ENCODE data around the gene APLP2. TPM values are rescaled to one million over a fixed set of nuclear protein-coding genes. Genes with fewer than 3 reads are reported as not detected.

Gene APLP2
- total and polyA plus RNA-seq, 9 of the 15 experiments (the other 6 are each of a cell fraction or from before 2014, with no cell fraction given) = 17.4 to 164 (median 118) TPM

DNA sequence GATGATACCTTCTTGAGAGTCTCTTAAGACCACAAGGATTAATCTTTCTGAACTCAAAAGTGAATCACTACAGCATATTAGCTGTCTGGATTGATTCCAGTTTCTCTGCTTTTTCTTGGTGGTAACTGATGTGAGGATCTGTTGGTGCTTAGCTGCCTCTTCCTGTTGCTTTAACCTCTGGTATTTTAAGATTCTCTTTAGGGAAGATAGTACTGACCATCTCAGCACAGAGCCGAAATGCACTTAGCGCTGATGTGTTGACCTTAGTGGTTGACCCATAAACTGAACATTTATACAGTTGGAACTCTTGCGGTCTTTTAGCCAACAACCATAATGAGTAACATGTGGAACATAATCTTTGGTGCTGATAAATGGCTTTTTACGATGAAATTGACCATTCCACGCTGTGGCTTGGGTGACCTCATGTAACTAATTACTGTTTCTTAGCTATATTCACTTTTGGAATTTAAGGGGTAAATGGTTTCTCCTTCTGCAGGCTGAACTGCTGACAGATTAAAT, 33.7 kb downstream of the APLP2 start (continued):
- TF ChIP-seq JUND (IDR thresholded peaks at IDR 0.05; ENCODE audit: borderline replicate concordance, low read depth, low read length) = no peak
- TF ChIP-seq JUND (tag; IDR thresholded peaks at IDR 0.05; ENCODE audit: borderline replicate concordance, low read depth, low read length) = peak; percentile 18; the same call in 1 of the 3 replicates
- TF ChIP-seq PHB2 (IDR thresholded peaks at IDR 0.05; ENCODE audit: low read depth) = no peak
- TF ChIP-seq, protein P1, sequence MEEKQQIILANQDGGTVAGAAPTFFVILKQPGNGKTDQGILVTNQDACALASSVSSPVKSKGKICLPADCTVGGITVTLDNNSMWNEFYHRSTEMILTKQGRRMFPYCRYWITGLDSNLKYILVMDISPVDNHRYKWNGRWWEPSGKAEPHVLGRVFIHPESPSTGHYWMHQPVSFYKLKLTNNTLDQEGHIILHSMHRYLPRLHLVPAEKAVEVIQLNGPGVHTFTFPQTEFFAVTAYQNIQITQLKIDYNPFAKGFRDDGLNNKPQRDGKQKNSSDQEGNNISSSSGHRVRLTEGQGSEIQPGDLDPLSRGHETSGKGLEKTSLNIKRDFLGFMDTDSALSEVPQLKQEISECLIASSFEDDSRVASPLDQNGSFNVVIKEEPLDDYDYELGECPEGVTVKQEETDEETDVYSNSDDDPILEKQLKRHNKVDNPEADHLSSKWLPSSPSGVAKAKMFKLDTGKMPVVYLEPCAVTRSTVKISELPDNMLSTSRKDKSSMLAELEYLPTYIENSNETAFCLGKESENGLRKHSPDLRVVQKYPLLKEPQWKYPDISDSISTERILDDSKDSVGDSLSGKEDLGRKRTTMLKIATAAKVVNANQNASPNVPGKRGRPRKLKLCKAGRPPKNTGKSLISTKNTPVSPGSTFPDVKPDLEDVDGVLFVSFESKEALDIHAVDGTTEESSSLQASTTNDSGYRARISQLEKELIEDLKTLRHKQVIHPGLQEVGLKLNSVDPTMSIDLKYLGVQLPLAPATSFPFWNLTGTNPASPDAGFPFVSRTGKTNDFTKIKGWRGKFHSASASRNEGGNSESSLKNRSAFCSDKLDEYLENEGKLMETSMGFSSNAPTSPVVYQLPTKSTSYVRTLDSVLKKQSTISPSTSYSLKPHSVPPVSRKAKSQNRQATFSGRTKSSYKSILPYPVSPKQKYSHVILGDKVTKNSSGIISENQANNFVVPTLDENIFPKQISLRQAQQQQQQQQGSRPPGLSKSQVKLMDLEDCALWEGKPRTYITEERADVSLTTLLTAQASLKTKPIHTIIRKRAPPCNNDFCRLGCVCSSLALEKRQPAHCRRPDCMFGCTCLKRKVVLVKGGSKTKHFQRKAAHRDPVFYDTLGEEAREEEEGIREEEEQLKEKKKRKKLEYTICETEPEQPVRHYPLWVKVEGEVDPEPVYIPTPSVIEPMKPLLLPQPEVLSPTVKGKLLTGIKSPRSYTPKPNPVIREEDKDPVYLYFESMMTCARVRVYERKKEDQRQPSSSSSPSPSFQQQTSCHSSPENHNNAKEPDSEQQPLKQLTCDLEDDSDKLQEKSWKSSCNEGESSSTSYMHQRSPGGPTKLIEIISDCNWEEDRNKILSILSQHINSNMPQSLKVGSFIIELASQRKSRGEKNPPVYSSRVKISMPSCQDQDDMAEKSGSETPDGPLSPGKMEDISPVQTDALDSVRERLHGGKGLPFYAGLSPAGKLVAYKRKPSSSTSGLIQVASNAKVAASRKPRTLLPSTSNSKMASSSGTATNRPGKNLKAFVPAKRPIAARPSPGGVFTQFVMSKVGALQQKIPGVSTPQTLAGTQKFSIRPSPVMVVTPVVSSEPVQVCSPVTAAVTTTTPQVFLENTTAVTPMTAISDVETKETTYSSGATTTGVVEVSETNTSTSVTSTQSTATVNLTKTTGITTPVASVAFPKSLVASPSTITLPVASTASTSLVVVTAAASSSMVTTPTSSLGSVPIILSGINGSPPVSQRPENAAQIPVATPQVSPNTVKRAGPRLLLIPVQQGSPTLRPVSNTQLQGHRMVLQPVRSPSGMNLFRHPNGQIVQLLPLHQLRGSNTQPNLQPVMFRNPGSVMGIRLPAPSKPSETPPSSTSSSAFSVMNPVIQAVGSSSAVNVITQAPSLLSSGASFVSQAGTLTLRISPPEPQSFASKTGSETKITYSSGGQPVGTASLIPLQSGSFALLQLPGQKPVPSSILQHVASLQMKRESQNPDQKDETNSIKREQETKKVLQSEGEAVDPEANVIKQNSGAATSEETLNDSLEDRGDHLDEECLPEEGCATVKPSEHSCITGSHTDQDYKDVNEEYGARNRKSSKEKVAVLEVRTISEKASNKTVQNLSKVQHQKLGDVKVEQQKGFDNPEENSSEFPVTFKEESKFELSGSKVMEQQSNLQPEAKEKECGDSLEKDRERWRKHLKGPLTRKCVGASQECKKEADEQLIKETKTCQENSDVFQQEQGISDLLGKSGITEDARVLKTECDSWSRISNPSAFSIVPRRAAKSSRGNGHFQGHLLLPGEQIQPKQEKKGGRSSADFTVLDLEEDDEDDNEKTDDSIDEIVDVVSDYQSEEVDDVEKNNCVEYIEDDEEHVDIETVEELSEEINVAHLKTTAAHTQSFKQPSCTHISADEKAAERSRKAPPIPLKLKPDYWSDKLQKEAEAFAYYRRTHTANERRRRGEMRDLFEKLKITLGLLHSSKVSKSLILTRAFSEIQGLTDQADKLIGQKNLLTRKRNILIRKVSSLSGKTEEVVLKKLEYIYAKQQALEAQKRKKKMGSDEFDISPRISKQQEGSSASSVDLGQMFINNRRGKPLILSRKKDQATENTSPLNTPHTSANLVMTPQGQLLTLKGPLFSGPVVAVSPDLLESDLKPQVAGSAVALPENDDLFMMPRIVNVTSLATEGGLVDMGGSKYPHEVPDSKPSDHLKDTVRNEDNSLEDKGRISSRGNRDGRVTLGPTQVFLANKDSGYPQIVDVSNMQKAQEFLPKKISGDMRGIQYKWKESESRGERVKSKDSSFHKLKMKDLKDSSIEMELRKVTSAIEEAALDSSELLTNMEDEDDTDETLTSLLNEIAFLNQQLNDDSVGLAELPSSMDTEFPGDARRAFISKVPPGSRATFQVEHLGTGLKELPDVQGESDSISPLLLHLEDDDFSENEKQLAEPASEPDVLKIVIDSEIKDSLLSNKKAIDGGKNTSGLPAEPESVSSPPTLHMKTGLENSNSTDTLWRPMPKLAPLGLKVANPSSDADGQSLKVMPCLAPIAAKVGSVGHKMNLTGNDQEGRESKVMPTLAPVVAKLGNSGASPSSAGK (IDR thresholded peaks at IDR 0.05) = no peak
- no peak for TF ChIP-seq ZNF507 (tag; conservative IDR thresholded peaks at IDR 0.05)
- TF ChIP-seq RCOR1 (IDR thresholded peaks at IDR 0.05; ENCODE audit: borderline replicate concordance in 1 of 2, low read depth in 2 of 2, low read length in 2 of 2) = peak in 1 of 2 experiments; percentile 74; a peak in 2 of 4 replicates
- TF ChIP-seq CBX3 (IDR thresholded peaks at IDR 0.05; ENCODE audit: borderline replicate concordance in 1 of 2, low read length in 2 of 2) = peak in 1 of 2 experiments; percentile 34; a peak in 1 of 3 replicates
- TF ChIP-seq, protein P2, sequence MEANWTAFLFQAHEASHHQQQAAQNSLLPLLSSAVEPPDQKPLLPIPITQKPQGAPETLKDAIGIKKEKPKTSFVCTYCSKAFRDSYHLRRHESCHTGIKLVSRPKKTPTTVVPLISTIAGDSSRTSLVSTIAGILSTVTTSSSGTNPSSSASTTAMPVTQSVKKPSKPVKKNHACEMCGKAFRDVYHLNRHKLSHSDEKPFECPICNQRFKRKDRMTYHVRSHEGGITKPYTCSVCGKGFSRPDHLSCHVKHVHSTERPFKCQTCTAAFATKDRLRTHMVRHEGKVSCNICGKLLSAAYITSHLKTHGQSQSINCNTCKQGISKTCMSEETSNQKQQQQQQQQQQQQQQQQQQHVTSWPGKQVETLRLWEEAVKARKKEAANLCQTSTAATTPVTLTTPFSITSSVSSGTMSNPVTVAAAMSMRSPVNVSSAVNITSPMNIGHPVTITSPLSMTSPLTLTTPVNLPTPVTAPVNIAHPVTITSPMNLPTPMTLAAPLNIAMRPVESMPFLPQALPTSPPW (CRISPR knock-in tag; IDR thresholded peaks at IDR 0.05) = peak; percentile 22; the same call in 1 of the 2 replicates
- TF ChIP-seq LCOR (CRISPR knock-in tag; IDR thresholded peaks at IDR 0.05) = peak; percentile 61; the same call in 1 of the 2 replicates
- no peak for TF ChIP-seq NR2C2 (CRISPR knock-in tag; IDR thresholded peaks at IDR 0.05)
- peak; percentile 30; the same call in 1 of the 2 replicates for TF ChIP-seq NR2C2 (tag; IDR thresholded peaks at IDR 0.05)
- TF ChIP-seq, protein P3, sequence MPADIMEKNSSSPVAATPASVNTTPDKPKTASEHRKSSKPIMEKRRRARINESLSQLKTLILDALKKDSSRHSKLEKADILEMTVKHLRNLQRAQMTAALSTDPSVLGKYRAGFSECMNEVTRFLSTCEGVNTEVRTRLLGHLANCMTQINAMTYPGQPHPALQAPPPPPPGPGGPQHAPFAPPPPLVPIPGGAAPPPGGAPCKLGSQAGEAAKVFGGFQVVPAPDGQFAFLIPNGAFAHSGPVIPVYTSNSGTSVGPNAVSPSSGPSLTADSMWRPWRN (IDR thresholded peaks at IDR 0.05; ENCODE audit: low read depth) = peak; percentile 82
- no peak for TF ChIP-seq ZNF124 (CRISPR knock-in tag; IDR thresholded peaks at IDR 0.05)
- no peak for TF ChIP-seq MAFF (IDR thresholded peaks at IDR 0.05; ENCODE audit: low read length)
- TF ChIP-seq MCM3 (IDR thresholded peaks at IDR 0.05) = no peak
- TF ChIP-seq FOSL1 (tag; conservative IDR thresholded peaks at IDR 0.05) = peak; percentile 65; the same call in 1 of the 2 replicates
